Measurements from ENCODE around the gene DNAJB5. TPM values are rescaled to one million over a fixed set of nuclear protein-coding genes. Genes with fewer than 3 reads are reported as not detected.
"Not testable (repeated sequence)": the region's sequence is repeated elsewhere in the genome, so short reads cannot be mapped to it uniquely, and the experiment has no call there.

The DNAJB5 gene
- total and polyA plus RNA-seq, 2 donors (not counting 1 experiment from before 2014, with no cell fraction given) = 8.1 to 9.9 TPM

DNA sequence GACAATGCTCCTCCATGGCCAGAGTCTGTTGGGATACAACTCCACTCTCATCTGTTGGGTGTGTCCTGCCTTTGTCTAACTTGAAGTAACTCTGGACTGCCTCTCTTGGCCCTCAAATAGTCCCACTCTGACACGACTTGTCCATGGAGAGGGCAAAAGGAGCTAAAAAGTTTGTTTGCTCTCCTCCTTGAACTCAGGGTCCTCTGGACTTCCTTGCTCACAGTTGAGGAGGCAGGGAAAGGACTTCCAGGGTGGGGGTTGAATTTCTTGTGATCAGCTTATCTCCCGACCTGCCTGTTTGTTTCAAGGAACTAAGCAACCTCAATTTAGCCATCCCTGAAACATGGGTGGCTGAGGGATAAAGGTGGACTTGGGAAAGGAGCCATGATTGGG is 11.7 kb downstream of the DNAJB5 start:
- no peak overlapping the region for H3K4me2 ChIP-seq (ENCODE audit: extremely low read depth, insufficient read depth, low read length)
- no peaks in the 10 kb centered on the region for H3K4me1 ChIP-seq (ENCODE audit: control insufficient read depth, extremely low read depth, insufficient read depth, low read length)
- no peak overlapping the region for H3K4me3 ChIP-seq (replicated peaks in 1 of 4; ENCODE audit: control extremely low read depth in 1 of 4, insufficient read depth in 1 of 4, low read depth in 3 of 4, low read length in 4 of 4)
- no peaks in the 10 kb centered on the region for H4K20me1 ChIP-seq (ENCODE audit: control insufficient read depth, extremely low read depth, insufficient read depth, low read length)
- no peak overlapping the region for H3K27ac ChIP-seq (ENCODE audit: insufficient read depth, low read length)
- no peak overlapping the region for H3K9ac ChIP-seq (ENCODE audit: insufficient read depth, low read length)
- H3K27me3 ChIP-seq (ENCODE audit: control insufficient read depth, insufficient read depth, low read length) = no peaks in the 10 kb centered on the region
- no peak for DNase-seq (ENCODE audit: low read depth in 2 of 2)
- no peak overlapping the region for H2AFZ ChIP-seq (ENCODE audit: low read length)
- H3K9me3 ChIP-seq (ENCODE audit: control insufficient read depth, insufficient read depth, low read depth, low read length) = no peaks in the 10 kb centered on the region
- peaks cover 12% of the 10 kb centered on the region for H3K36me3 ChIP-seq (ENCODE audit: control insufficient read depth, insufficient read depth, low read length)
- TF ChIP-seq, protein P1, sequence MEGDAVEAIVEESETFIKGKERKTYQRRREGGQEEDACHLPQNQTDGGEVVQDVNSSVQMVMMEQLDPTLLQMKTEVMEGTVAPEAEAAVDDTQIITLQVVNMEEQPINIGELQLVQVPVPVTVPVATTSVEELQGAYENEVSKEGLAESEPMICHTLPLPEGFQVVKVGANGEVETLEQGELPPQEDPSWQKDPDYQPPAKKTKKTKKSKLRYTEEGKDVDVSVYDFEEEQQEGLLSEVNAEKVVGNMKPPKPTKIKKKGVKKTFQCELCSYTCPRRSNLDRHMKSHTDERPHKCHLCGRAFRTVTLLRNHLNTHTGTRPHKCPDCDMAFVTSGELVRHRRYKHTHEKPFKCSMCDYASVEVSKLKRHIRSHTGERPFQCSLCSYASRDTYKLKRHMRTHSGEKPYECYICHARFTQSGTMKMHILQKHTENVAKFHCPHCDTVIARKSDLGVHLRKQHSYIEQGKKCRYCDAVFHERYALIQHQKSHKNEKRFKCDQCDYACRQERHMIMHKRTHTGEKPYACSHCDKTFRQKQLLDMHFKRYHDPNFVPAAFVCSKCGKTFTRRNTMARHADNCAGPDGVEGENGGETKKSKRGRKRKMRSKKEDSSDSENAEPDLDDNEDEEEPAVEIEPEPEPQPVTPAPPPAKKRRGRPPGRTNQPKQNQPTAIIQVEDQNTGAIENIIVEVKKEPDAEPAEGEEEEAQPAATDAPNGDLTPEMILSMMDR (conservative IDR thresholded peaks at IDR 0.05 in 1 of 2, IDR thresholded peaks at IDR 0.05 in 1 of 2; ENCODE audit: low read depth in 1 of 2, low read length in 2 of 2) = no peak
- no peak for TF ChIP-seq EZH2 (IDR thresholded peaks at IDR 0.05; ENCODE audit: low read length, missing control alignments)
- no peaks in the 10 kb centered on the region for H3K79me2 ChIP-seq (ENCODE audit: control insufficient read depth, insufficient read depth, low read length)

DNA sequence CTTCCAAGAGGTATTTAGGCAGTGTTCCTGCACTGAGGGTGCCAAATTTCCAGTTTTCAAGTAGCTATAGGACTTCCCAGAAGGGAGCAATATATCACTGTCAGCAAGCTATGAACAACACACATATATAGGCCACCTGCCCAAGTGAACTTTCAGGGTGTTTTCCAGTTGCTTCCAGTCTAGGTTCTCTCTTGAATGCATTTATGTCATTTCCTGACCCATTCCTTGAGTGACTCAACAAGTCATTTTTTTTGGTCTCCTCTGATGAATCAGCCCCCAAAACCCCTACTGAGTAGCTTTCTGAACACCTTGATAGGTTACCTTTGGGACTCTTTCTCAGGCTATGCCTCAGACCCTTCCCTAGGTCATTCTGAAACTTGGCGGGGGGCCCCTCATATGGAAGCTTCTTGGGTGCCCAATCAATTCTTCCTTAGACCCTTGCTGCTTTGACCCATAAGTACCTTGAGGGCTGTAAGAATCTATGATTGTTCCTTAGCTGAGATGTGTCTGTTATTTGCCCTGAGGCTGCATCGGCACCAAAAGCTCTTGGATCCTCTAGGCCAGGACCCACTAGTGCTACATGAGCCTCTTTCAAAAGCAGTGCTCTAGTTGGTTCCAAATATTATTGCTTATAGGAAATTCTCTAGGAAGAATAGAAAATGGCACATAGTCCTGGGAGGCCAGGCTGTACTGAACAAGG is 12.4 kb downstream of the DNAJB5 start:
- TF ChIP-seq, protein P1 (conservative IDR thresholded peaks at IDR 0.05 in 1 of 2, IDR thresholded peaks at IDR 0.05 in 1 of 2; ENCODE audit: low read depth in 1 of 2, low read length in 2 of 2) = no peak
- TF ChIP-seq EZH2 (IDR thresholded peaks at IDR 0.05; ENCODE audit: low read length, missing control alignments) = no peak
- Histone ChIP-seq H3K36me3 (ENCODE audit: control insufficient read depth, insufficient read depth, low read length) (peaks cover 5% of the 10 kb centered on the region), H3K4me3 (replicated peaks in 1 of 4; ENCODE audit: control extremely low read depth in 1 of 4, insufficient read depth in 1 of 4, low read depth in 3 of 4, low read length in 4 of 4) (no peak overlapping the region), H3K4me1 (ENCODE audit: control insufficient read depth, extremely low read depth, insufficient read depth, low read length) (no peaks in the 10 kb centered on the region), H3K9ac (ENCODE audit: insufficient read depth, low read length) (no peak overlapping the region), H3K79me2 (ENCODE audit: control insufficient read depth, insufficient read depth, low read length) (no peaks in the 10 kb centered on the region), H3K4me2 (ENCODE audit: extremely low read depth, insufficient read depth, low read length) (no peak overlapping the region), H2AFZ (ENCODE audit: low read length) (no peak overlapping the region), H4K20me1 (ENCODE audit: control insufficient read depth, extremely low read depth, insufficient read depth, low read length) (no peaks in the 10 kb centered on the region), H3K27me3 (ENCODE audit: control insufficient read depth, insufficient read depth, low read length) (no peaks in the 10 kb centered on the region), H3K27ac (ENCODE audit: insufficient read depth, low read length) (no peak overlapping the region), H3K9me3 (ENCODE audit: control insufficient read depth, insufficient read depth, low read depth, low read length) (no peaks in the 10 kb centered on the region)
- DNase-seq (ENCODE audit: low read depth in 2 of 2) = peak in 1 of 2 donors; percentile 66

DNA sequence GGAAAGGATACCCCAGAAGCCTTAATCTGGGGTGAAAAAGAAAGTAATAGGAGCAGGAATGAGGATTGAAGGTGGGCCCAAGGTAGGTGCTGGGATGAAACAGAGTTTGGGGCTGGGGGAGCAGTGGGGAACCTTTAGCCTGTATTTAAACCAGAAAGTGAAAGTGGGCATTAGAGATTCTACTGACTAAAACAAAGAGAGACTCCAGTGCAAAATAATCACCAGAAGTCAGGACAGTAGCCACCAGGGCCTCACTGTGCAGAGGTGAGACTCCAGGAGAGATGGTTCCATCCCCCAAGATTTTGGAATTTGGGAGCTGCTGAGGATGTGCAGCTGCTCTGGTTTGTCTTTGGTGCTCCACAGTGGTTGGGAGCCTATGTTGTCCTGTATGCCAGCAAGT is 13.1 kb downstream of the DNAJB5 start:
- Histone ChIP-seq H3K27me3 (ENCODE audit: control insufficient read depth, insufficient read depth, low read length) (no peaks in the 10 kb centered on the region), H2AFZ (ENCODE audit: low read length) (no peak overlapping the region), H3K4me3 (replicated peaks in 1 of 4; ENCODE audit: control extremely low read depth in 1 of 4, insufficient read depth in 1 of 4, low read depth in 3 of 4, low read length in 4 of 4) (no peak overlapping the region), H3K79me2 (ENCODE audit: control insufficient read depth, insufficient read depth, low read length) (no peaks in the 10 kb centered on the region), H3K4me1 (ENCODE audit: control insufficient read depth, extremely low read depth, insufficient read depth, low read length) (no peaks in the 10 kb centered on the region), H3K9ac (ENCODE audit: insufficient read depth, low read length) (no peak overlapping the region), H3K9me3 (ENCODE audit: control insufficient read depth, insufficient read depth, low read depth, low read length) (no peaks in the 10 kb centered on the region), H4K20me1 (ENCODE audit: control insufficient read depth, extremely low read depth, insufficient read depth, low read length) (no peaks in the 10 kb centered on the region), H3K4me2 (ENCODE audit: extremely low read depth, insufficient read depth, low read length) (no peak overlapping the region), H3K36me3 (ENCODE audit: control insufficient read depth, insufficient read depth, low read length) (no peaks in the 10 kb centered on the region), H3K27ac (ENCODE audit: insufficient read depth, low read length) (no peak overlapping the region)
- no peak for DNase-seq (ENCODE audit: low read depth in 2 of 2)
- no peak for TF ChIP-seq EZH2 (IDR thresholded peaks at IDR 0.05; ENCODE audit: low read length, missing control alignments)
- TF ChIP-seq, protein P1 (conservative IDR thresholded peaks at IDR 0.05 in 1 of 2, IDR thresholded peaks at IDR 0.05 in 1 of 2; ENCODE audit: low read depth in 1 of 2, low read length in 2 of 2) = no peak

DNA sequence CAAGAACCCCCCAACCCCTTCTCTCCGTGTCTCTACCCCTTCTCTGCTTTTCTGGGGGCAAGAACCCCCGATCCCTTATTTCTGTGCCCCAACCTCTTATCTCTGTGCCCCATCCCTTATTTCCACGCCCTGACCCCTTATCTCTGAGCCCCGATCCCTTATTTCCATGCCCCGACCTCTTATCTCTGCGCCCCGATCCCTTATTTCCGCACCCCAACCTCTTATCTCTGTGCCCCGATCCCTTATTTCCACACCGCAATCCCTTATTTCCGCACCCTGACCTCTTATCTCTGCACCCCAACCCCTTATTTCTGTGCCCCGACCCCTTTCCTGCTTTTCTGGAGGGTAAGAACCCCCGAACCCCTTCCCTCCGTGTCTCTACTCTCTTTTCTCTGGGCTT is 14.8 kb downstream of the DNAJB5 start:
- not testable (repeated sequence) for H3K4me1 ChIP-seq (ENCODE audit: control insufficient read depth, extremely low read depth, insufficient read depth, low read length); H3K9me3 ChIP-seq (ENCODE audit: control insufficient read depth, insufficient read depth, low read depth, low read length); H3K27me3 ChIP-seq (ENCODE audit: control insufficient read depth, insufficient read depth, low read length); H3K4me3 ChIP-seq (replicated peaks in 1 of 4; ENCODE audit: control extremely low read depth in 1 of 4, insufficient read depth in 1 of 4, low read depth in 3 of 4, low read length in 4 of 4); H2AFZ ChIP-seq (ENCODE audit: low read length); H4K20me1 ChIP-seq (ENCODE audit: control insufficient read depth, extremely low read depth, insufficient read depth, low read length); DNase-seq (ENCODE audit: low read depth in 2 of 2); H3K79me2 ChIP-seq (ENCODE audit: control insufficient read depth, insufficient read depth, low read length); H3K36me3 ChIP-seq (ENCODE audit: control insufficient read depth, insufficient read depth, low read length); H3K27ac ChIP-seq (ENCODE audit: insufficient read depth, low read length); H3K4me2 ChIP-seq (ENCODE audit: extremely low read depth, insufficient read depth, low read length); H3K9ac ChIP-seq (ENCODE audit: insufficient read depth, low read length)

Measured in fibroblast of lung (primary cell).